Liver (tissue), 9 donors: Measurements from ENCODE around the gene TMEM50B. TPM values are rescaled to one million over a fixed set of nuclear protein-coding genes. Genes with fewer than 3 reads are reported as not detected.
"Not testable (repeated sequence)": the region's sequence is repeated elsewhere in the genome, so short reads cannot be mapped to it uniquely, and the experiment has no call there.

Source experiments
- DNase-seq: peaks from one replicate; pipeline ENCODE4 v3.0.0-alpha.2; 2017; ENCODE audit warnings: low spot score
- H3K27ac ChIP-seq, 2 donors: one replicate each; pipeline ENCODE4 v1.7.0; 2013; ENCODE audit warnings: inconsistent platforms in 2 of 2, low read length in 2 of 2, control low read depth in 1 of 2, low read depth in 1 of 2, mild to moderate bottlenecking in 1 of 2
- H3K27me3 ChIP-seq, 4 donors: one replicate each; pipeline versions ENCODE4 v1.6.1 to v1.7.0; 2013; ENCODE audit warnings: low read length in 3 of 4, inconsistent platforms in 1 of 4, mild to moderate bottlenecking in 1 of 4, moderate library complexity in 1 of 4; ENCODE audit not compliant: control insufficient read depth in 4 of 4, insufficient read depth in 4 of 4
- H3K36me3 ChIP-seq, 4 donors: one replicate each; pipeline versions ENCODE4 v1.6.1 to v1.7.0; 2013; ENCODE audit warnings: low read length in 3 of 4, mild to moderate bottlenecking in 3 of 4, low read depth in 1 of 4, moderate library complexity in 1 of 4; ENCODE audit not compliant: control insufficient read depth in 4 of 4, insufficient read depth in 3 of 4
- H3K4me1 ChIP-seq, 4 donors: one replicate each; pipeline versions ENCODE4 v1.6.1 to v1.7.0; 2013; ENCODE audit warnings: low read length in 3 of 4, mild to moderate bottlenecking in 3 of 4, moderate library complexity in 1 of 4; ENCODE audit not compliant: control insufficient read depth in 4 of 4, insufficient read depth in 4 of 4
- H3K4me3 ChIP-seq, 3 donors: one replicate each; pipeline versions ENCODE4 v1.6.1 to v1.7.0; 2013; ENCODE audit warnings: low read length in 3 of 3, control low read depth in 1 of 3, low read depth in 1 of 3, mild to moderate bottlenecking in 1 of 3
- H3K9ac ChIP-seq, 2 donors: one replicate each; pipeline ENCODE4 v1.7.0; 2013; ENCODE audit warnings: low read length in 2 of 2, mild to moderate bottlenecking in 2 of 2, moderate library complexity in 2 of 2, control low read depth in 1 of 2, low read depth in 1 of 2
- H3K9me3 ChIP-seq, 4 donors: one replicate each; pipeline versions ENCODE4 v1.6.1 to v1.7.0; 2013; ENCODE audit warnings: low read length in 3 of 4; ENCODE audit not compliant: control insufficient read depth in 4 of 4
- FOXA2 ChIP-seq: IDR thresholded peaks from 2 replicates; pipeline ENCODE4 v1.6.1; 2016; ENCODE audit warnings: antibody characterized with exemption
- HNF4A ChIP-seq, 2 donors: conservative IDR thresholded peaks; 2 replicates each; pipeline ENCODE4 v1.6.1; 2016; ENCODE audit warnings: antibody characterized with exemption in 2 of 2, mild to moderate bottlenecking in 2 of 2
- HNF4G ChIP-seq: IDR thresholded peaks from 2 replicates; pipeline ENCODE4 v1.6.1; 2016; ENCODE audit warnings: antibody characterized with exemption
- RAD21 ChIP-seq, 2 donors: IDR thresholded peaks; 2 replicates each; pipeline ENCODE4 v1.6.1; 2016; ENCODE audit warnings: antibody characterized with exemption in 2 of 2, mild to moderate bottlenecking in 2 of 2
- TAF1 ChIP-seq: conservative IDR thresholded peaks from 2 replicates; pipeline ENCODE4 v1.6.1; 2016; ENCODE audit warnings: antibody characterized with exemption, mild to moderate bottlenecking
- whole genome bisulfite sequencing: extraction: QIAGEN DNeasy Blood & Tissue Kit; methylation state at CpG from one replicate; pipeline ENCODE4 v1.1.7; 2013; 5-methylcytosine and 5-hydroxymethylcytosine counted together
- polyA plus RNA-seq, 2 donors: library from polyadenylated mRNA; stranded (reverse) in 1 of 2; unstranded in 1 of 2; fragments of 200-250 nt in 1 of 2; fragments of >200 nt in 1 of 2; fragmentation: Nextera tagmentation in 1 of 2; extraction: Ambion mirVana in 1 of 2; gene quantifications; one replicate each; pipeline versions ENCODE4 v1.2.1 to v1.2.3, GENCODE V29; 2013 to 2015
- total RNA-seq, 2 donors: library from RNA; depleted of rRNA; stranded (reverse); fragments of >200 nt; gene quantifications; one replicate each; pipeline ENCODE4 v1.2.3, GENCODE V29; 2014
- TF ChIP-seq, protein P1 (sequence below): IDR thresholded peaks from 2 replicates; pipeline ENCODE4 v1.6.1; 2016; ENCODE audit warnings: antibody characterized with exemption
- TF ChIP-seq, protein P2 (sequence below): IDR thresholded peaks from 2 replicates; pipeline ENCODE4 v1.6.1; 2016; ENCODE audit warnings: antibody characterized with exemption
- TF ChIP-seq, protein P3 (sequence below): IDR thresholded peaks from 2 replicates; pipeline ENCODE4 v1.6.1; 2016; ENCODE audit warnings: antibody characterized with exemption, mild to moderate bottlenecking
- donor health status: healthy.
- donor health status: healthy.
- donor health status: healthy.
- donor health status: healthy.
- donor health status: healthy.

The TMEM50B gene
- total and polyA plus RNA-seq, 4 donors: 11.8 to 31.8 (median 29.9) TPM

DNA sequence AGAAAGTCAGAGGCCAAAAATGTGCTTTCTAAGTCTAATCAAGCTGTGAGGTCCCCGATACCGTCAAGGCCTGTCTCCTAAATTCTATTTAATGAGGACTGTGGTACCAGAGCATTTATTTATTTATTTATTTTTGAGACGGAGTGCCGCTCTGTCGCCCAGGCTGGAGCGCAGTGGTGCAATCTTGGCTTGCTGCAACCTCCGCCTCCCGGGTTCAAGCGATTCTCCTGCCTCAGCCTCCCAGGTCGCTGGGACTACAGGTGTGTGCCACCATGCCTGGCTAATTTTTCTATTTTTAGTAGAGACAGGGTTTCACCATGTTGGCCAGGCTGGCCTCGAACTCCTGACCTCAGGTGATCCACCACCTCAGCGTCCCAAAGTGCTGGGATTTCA is 67.3 kb downstream of the TMEM50B start:
- not testable (repeated sequence) for H3K27me3 ChIP-seq, H3K4me3 ChIP-seq, H3K9ac ChIP-seq, DNase-seq, H3K9me3 ChIP-seq
- Histone ChIP-seq H3K36me3 (peaks cover 5 to 30% (median 18%) of the 10 kb centered on the region in 4 donors), H3K27ac (peak overlapping the region; percentile 64 to 71), H3K4me1 (peaks cover 6 to 31% (median 21%) of the 10 kb centered on the region in 4 donors)
- peak; percentile 12 for TF ChIP-seq HNF4G
- 63% methylated on average over 12 of the region's 12 CpGs for WGBS

DNA sequence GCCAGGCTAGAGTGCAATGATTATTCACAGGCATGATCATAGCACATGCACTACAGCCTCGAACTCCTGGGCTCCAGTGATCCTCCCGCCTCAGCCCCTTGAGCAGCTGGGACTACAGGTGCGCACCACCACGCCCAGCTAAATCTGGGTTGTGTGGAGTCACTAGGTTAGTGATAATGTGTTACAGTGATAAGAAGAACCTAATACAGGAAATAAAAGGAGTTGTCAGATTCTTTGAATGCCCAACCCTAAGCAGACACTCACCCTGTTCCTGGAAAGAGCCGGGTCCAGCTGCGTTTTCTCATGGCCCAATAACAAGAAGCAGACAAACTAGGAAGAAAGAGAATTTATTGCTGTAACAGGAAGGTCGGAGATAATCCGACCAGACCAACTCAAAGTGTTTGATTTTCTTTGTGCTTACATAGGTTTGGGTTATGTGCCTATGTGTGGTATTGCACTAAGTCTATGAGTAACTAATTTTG is 67.8 kb downstream of the TMEM50B start:
- Histone ChIP-seq H3K27me3 (no peaks in the 10 kb centered on the region), H3K27ac (peak overlapping the region in 1 of 2 donors; percentile 12), H3K9ac (no peak overlapping the region), H3K4me1 (peaks cover 6 to 31% (median 21%) of the 10 kb centered on the region in 4 donors), H3K36me3 (peaks cover 4 to 30% (median 18%) of the 10 kb centered on the region in 4 donors), H3K4me3 (no peak overlapping the region), H3K9me3 (no peaks in the 10 kb centered on the region)
- no peak for DNase-seq
- WGBS: 74% methylated on average over 8 of the region's 8 CpGs
- no peak for TF ChIP-seq FOXA2
- TF ChIP-seq, protein P1, sequence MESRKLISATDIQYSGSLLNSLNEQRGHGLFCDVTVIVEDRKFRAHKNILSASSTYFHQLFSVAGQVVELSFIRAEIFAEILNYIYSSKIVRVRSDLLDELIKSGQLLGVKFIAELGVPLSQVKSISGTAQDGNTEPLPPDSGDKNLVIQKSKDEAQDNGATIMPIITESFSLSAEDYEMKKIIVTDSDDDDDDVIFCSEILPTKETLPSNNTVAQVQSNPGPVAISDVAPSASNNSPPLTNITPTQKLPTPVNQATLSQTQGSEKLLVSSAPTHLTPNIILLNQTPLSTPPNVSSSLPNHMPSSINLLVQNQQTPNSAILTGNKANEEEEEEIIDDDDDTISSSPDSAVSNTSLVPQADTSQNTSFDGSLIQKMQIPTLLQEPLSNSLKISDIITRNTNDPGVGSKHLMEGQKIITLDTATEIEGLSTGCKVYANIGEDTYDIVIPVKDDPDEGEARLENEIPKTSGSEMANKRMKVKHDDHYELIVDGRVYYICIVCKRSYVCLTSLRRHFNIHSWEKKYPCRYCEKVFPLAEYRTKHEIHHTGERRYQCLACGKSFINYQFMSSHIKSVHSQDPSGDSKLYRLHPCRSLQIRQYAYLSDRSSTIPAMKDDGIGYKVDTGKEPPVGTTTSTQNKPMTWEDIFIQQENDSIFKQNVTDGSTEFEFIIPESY: no peak
- TF ChIP-seq HNF4G: no peak
- TF ChIP-seq, protein P2, sequence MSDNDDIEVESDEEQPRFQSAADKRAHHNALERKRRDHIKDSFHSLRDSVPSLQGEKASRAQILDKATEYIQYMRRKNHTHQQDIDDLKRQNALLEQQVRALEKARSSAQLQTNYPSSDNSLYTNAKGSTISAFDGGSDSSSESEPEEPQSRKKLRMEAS: no peak
- no peak for TF ChIP-seq TAF1

DNA sequence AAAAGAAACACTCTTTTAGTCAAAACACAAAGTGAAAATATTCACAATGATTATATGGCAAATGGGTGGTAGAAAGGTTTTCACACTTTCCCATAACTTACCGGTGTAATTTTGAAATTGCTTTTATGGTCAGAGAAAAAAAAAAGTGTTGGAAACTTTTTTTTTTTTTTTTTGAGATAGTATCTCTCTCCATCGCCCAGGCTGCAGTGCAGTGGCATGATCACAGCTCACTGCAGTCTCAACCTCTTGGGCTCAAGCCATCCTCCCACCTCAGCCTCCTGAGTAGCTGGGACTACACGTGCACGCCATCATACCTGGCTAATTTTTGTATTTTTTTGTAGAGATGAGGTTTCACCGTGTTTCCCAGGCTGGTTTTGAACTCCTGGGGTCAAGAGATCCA is 73.3 kb downstream of the TMEM50B start:
- Histone ChIP-seq H3K27me3 (no peaks in the 10 kb centered on the region), H3K27ac (no peak overlapping the region), H3K36me3 (peaks cover 0 to 8% (median under 1%) of the 10 kb centered on the region in 4 donors), H3K4me3 (no peak overlapping the region), H3K9ac (no peak overlapping the region), H3K9me3 (no peaks in the 10 kb centered on the region), H3K4me1 (peaks cover 5 to 27% (median 15%) of the 10 kb centered on the region in 4 donors)
- TF ChIP-seq TAF1: no peak
- TF ChIP-seq HNF4A (conservative IDR thresholded peaks at IDR 0.05): no peak
- TF ChIP-seq RAD21 (IDR thresholded peaks at IDR 0.05): no peak
- TF ChIP-seq, protein P3, sequence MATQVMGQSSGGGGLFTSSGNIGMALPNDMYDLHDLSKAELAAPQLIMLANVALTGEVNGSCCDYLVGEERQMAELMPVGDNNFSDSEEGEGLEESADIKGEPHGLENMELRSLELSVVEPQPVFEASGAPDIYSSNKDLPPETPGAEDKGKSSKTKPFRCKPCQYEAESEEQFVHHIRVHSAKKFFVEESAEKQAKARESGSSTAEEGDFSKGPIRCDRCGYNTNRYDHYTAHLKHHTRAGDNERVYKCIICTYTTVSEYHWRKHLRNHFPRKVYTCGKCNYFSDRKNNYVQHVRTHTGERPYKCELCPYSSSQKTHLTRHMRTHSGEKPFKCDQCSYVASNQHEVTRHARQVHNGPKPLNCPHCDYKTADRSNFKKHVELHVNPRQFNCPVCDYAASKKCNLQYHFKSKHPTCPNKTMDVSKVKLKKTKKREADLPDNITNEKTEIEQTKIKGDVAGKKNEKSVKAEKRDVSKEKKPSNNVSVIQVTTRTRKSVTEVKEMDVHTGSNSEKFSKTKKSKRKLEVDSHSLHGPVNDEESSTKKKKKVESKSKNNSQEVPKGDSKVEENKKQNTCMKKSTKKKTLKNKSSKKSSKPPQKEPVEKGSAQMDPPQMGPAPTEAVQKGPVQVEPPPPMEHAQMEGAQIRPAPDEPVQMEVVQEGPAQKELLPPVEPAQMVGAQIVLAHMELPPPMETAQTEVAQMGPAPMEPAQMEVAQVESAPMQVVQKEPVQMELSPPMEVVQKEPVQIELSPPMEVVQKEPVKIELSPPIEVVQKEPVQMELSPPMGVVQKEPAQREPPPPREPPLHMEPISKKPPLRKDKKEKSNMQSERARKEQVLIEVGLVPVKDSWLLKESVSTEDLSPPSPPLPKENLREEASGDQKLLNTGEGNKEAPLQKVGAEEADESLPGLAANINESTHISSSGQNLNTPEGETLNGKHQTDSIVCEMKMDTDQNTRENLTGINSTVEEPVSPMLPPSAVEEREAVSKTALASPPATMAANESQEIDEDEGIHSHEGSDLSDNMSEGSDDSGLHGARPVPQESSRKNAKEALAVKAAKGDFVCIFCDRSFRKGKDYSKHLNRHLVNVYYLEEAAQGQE: no peak
- DNase-seq: no peak
- 78% methylated on average over 5 of the region's 5 CpGs for WGBS
